Measurements from ENCODE around the gene TMEM115.
A peak's percentile ranks its signal among the peaks of the same experiment; 100 is the strongest.

The TMEM115 gene

DNA sequence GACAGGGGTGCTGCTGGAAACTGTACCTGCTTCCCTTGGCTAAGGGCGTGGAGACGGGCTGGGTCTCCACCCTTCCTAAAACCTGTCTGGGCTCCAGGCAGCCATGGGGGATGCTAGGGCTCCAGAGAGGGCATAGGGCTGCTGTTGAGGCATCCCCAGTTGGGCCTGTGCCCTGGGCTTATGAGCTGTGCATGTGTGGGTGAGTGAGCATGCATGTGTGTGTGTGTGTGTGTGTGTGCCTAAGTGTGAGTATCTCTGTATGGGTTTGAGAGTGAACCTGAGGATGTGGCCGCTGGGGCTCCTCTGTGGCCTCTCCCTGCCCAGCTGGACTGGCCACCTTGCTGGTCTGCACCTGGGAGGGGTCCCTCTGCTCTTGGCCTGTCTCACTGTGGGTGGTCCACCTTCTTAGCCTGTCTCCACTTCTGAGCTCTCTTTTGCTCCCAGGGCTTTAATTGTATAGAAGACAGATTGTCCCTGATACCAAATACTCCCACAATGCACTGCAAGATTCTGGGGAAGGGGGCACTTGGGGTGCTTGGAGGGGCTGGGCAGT is 11.9 kb upstream of the TMEM115 start:
- in situ Hi-C loops (cut with MboI; ENCODE audit: low sequenced_read_pairs): no loop called here
- H3K4me3 ChIP-seq: no peak overlapping the region
- no peaks in the 10 kb centered on the region for H3K9me3 ChIP-seq
- H3K27me3 ChIP-seq (ENCODE audit: low read depth): no peaks in the 10 kb centered on the region
- DNase-seq (ENCODE audit: low spot score in 2 of 2): no peak
- H3K36me3 ChIP-seq (replicated peaks): no peaks in the 10 kb centered on the region
- H3K4me1 ChIP-seq: no peaks in the 10 kb centered on the region

DNA sequence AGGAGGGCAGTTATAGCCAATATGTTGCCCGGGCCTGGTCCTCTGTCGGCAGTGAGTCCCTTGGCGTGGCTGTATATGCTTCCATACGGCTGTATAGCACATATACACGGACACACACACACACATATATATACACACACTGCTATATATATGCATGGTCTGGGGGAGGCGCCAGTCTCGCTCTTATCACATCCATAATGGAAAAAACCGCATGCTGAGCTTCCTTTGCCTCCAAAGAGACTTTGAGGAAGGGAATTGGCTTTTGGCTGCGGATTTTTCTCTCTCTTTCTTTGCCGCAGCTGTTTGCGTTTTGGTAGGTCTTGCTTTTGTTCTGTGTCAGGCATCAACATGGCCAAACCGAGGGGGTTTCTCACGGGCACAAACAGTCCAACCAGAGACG is 11.3 kb upstream of the TMEM115 start:
- peak; percentile 41 to 46 for DNase-seq (ENCODE audit: low spot score in 2 of 2)
- no peaks in the 10 kb centered on the region for H3K4me1 ChIP-seq
- H3K36me3 ChIP-seq (replicated peaks): no peaks in the 10 kb centered on the region
- H3K9me3 ChIP-seq: no peaks in the 10 kb centered on the region
- no peaks in the 10 kb centered on the region for H3K27me3 ChIP-seq (ENCODE audit: low read depth)
- in situ Hi-C loops (cut with MboI; ENCODE audit: low sequenced_read_pairs): no loop called here
- H3K4me3 ChIP-seq: no peak overlapping the region

DNA sequence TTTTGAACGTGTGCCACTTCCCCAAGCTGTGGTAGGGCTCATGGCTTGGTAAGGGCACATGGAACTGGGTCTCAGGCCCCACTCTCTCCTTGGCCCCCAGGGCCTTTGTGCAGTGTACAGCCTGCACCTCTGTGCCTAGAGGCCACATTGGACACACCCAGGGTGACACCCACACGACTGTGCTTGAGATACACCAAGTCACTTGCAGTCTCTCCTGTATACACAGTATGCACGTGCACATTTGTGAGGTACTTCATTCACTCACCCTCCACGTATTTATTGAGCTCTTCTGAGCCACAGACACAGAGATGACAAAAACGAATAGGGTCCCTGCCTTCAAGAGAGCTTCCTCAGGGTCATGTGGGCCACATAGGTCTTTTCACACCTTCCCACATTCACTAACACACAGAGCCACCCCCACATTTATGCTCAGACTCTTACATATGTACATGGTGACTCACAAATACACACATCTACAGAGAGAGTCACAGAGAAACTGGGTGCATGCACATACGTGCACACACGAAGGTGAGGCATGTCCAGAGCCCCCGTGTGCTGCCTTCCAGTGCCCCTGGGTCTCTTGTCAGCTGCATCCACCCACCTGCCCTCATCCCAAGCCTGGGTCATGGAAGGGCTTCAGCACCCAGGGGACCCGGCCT is 9.8 kb upstream of the TMEM115 start:
- in situ Hi-C loops (cut with MboI; ENCODE audit: low sequenced_read_pairs): no loop called here
- Histone ChIP-seq H3K36me3 (replicated peaks) (no peaks in the 10 kb centered on the region), H3K27me3 (ENCODE audit: low read depth) (no peaks in the 10 kb centered on the region), H3K9me3 (no peaks in the 10 kb centered on the region), H3K4me3 (no peak overlapping the region), H3K4me1 (peaks cover 3% of the 10 kb centered on the region)
- DNase-seq (ENCODE audit: low spot score in 2 of 2): no peak

DNA sequence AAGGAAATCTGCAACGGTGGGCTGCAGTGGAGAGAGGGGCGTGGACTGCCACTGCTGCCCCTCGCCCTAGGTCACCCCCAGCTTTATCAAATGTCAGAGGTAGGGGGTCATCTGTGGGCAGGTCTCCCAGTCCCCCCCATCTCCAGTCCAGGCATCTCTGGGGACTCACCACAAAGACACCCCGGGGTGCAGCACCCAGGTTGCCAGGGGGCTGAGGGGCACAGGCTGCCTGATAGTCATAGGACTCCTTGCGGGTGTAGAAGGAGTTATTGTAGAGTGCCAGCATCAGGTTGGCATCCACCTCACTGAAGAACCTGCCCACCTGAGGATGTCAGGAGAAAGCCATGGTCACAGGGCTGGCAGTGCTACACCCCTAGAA is 6.5 kb upstream of the TMEM115 start:
- peaks cover 3% of the 10 kb centered on the region for H3K4me1 ChIP-seq
- H3K9me3 ChIP-seq: no peaks in the 10 kb centered on the region
- no peak overlapping the region; the same call in 1 of the 2 replicates for H3K4me3 ChIP-seq
- DNase-seq (ENCODE audit: low spot score in 2 of 2): no peak
- in situ Hi-C loops (cut with MboI; ENCODE audit: low sequenced_read_pairs): no loop called here
- H3K27me3 ChIP-seq (ENCODE audit: low read depth): no peaks in the 10 kb centered on the region
- H3K36me3 ChIP-seq (replicated peaks): no peaks in the 10 kb centered on the region

DNA sequence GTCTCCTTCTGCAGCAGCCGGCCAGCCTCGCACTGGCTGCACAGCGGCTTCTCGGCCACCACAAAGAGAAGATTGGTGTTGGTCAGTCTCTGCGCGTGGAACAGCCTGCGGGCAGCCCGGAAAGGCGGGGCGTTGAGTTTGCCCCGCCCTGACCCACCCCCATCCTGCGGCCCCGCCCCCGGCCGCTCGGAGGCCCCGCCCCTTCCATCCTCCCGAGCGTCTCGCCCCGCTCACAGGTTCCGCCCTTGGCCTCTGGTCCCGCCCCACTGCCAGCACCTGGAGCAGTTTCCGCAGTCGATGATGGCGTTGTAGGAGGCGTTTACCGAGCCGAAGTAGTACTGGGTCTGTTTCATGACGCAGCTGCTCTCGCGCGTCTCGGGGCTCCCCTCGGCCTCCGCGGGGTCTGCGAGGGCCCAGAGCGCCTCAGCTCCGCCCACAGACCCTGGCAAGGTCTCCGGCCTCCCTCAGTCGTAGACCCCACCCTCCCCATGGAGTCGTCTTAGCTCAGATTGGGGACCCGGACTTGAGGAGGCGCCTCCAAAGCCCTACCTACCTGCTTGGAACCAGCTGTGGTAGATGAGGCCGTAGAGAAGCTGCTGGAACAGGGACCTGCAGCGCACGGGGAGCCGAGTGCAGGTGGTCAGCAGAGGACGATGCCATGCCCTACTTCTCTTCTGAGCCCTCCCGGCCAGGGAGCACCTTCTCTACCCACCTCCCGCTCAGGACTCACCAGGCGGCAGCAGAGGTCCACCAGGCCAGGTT is 5.9 kb upstream of the TMEM115 start:
- peak overlapping the region; percentile 29 for H3K4me3 ChIP-seq
- peak; percentile 73 to 95 for DNase-seq (ENCODE audit: low spot score in 2 of 2)

DNA sequence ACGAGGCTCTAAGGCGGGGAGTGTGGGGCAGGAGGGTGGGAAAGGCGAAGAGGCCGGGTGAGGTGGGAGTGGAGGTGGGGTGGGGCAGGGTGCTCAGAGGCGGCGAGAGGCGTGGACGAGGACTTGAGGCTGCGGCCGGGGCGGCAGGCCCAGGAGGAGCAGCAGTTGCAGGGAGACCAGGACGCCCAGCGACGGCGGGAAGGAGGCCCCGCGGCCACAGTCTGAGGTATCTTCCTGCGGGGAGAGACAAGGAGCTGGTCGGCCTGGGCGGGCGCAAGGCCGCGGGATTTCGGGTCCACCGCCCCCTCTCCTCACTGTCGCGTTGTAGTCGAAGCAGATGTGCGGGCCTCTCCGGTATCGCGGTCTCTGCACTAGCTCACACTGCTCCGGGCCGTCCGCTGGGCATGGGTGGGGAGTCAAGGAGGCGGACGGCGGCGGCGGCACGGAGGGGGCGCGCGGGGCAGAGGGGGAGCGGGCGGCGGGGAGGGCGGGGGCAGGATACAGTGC is 5.3 kb upstream of the TMEM115 start:
- no peaks in the 10 kb centered on the region for H3K27me3 ChIP-seq (ENCODE audit: low read depth)
- in situ Hi-C loops (cut with MboI; ENCODE audit: low sequenced_read_pairs): no loop called here
- no peaks in the 10 kb centered on the region for H3K36me3 ChIP-seq (replicated peaks)
- peak overlapping the region; percentile 29 for H3K4me3 ChIP-seq
- H3K9me3 ChIP-seq: no peaks in the 10 kb centered on the region
- no peak for DNase-seq (ENCODE audit: low spot score in 2 of 2)
- H3K4me1 ChIP-seq: peaks cover 7% of the 10 kb centered on the region

More for the DNA sequence above, 5.9 kb upstream of the TMEM115 start:
- Histone ChIP-seq H3K9me3 (no peaks in the 10 kb centered on the region), H3K4me1 (peaks cover 3% of the 10 kb centered on the region), H3K36me3 (replicated peaks) (no peaks in the 10 kb centered on the region), H3K27me3 (ENCODE audit: low read depth) (no peaks in the 10 kb centered on the region)
- in situ Hi-C loops (cut with MboI; ENCODE audit: low sequenced_read_pairs): no loop called here

DNA sequence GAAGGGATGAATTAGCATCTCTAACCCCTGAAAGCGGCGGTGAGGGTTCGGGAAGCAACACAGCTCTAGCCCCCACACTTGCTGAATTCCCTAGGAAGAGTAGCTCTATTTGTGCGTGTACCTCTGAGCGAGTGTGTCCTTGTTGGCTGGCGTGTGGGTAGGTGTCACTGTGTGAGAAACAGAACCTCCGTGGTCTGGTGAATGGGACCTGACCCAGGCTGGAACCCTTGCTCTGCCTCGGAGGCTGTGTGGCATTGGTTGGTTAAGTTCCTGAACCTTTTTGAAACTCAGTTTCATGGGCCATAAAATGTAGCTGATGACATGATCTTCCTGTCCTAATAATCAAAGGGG is 414 bp upstream of the TMEM115 start:
- Histone ChIP-seq H3K4me3 (peak overlapping the region; percentile 74), H3K4me1 (peaks cover 23% of the 10 kb centered on the region), H3K9me3 (no peaks in the 10 kb centered on the region), H3K27me3 (ENCODE audit: low read depth) (no peaks in the 10 kb centered on the region), H3K36me3 (replicated peaks) (peaks cover 42% of the 10 kb centered on the region)
- in situ Hi-C loops (cut with MboI; ENCODE audit: low sequenced_read_pairs): loop anchor here (10.0 kb wide), 1 partner anchor 1025 kb away; the partner anchor contains the start of gene MANF
- no peak for DNase-seq (ENCODE audit: low spot score in 2 of 2)

DNA sequence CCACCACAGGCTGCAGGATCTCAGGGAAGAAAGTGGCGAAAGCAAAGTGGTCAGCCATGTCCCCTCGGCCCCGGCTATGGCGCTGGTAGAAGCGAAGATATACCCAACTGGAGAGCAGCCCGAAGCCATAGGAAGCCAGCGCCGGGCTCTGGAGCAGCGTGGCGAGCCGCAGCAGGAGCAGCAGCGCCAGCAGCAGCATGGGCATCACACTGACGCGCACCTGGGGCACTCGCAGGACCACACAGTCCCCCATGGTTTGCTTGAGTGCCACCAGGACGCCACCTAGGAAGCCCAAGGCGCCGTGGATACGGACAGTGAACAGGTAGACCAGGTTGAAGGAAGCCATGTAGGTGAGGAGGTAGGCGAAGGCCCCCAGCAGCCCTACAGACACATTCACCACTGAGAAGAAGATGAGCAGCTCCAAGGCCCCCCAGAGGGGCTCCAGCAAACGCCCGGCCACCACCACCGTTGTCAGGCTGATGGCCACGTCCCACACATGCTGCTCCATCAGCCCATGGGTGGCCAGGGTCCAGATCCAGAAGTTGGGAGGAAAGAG is 888 bp downstream of the TMEM115 start:
- Histone ChIP-seq H3K4me3 (peak overlapping the region; percentile 74), H3K36me3 (replicated peaks) (peaks cover 53% of the 10 kb centered on the region), H3K9me3 (no peaks in the 10 kb centered on the region), H3K27me3 (ENCODE audit: low read depth) (no peaks in the 10 kb centered on the region), H3K4me1 (peaks cover 23% of the 10 kb centered on the region)
- no peak for DNase-seq (ENCODE audit: low spot score in 2 of 2)
- in situ Hi-C loops (cut with MboI; ENCODE audit: low sequenced_read_pairs): loop anchor here (10.0 kb wide), 1 partner anchor 1026 kb away; the partner anchor contains the start of gene MANF

DNA sequence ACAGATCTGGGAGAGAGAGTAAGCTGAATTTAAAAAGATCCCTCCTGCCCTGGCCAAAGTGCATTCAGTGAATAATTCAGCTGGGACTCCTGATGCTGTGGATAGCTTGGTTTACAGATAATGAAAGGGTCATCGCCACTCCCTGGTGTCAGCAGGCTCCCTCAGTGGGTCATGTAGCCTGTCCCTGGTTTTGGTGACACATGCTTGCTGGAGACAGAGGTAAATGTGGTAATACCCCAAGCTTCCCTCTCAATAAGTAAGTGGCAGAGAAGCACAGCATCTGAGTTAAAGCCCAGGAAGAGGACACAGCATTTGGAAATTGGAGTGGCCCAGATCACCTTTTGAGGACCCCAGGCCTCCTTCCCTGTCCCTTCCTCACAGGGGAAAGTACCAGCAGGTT is 1.8 kb downstream of the TMEM115 start:
- in situ Hi-C loops (cut with MboI; ENCODE audit: low sequenced_read_pairs): loop anchor here (10.0 kb wide), 1 partner anchor 1027 kb away; the partner anchor contains the start of gene MANF
- Histone ChIP-seq H3K4me3 (peak overlapping the region; percentile 74), H3K4me1 (peaks cover 23% of the 10 kb centered on the region)

DNA sequence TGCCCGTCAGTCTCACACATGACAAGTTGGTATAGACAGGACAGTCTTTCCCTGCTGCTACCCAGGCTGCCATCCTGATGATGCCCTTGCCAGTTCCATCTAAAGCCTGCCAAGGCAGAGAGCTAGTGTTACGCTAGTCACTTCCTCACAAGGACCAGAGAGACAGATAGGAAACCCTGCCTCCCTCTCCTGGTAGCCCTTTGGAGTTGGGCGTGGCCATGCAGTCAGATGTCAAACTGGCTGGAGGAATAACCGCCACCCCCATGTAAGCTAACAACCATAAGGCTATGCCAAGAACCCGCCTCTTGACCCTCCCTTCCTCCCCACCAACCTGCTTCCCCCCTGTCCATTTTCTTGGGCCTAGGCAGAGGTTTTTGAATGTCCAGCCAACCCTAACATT is 2.8 kb downstream of the TMEM115 start:
- peak overlapping the region; percentile 74; the same call in 1 of the 2 replicates for H3K4me3 ChIP-seq
- H3K27me3 ChIP-seq (ENCODE audit: low read depth): no peaks in the 10 kb centered on the region
- DNase-seq (ENCODE audit: low spot score in 2 of 2): peak in 1 of 2 experiments; percentile 47
- in situ Hi-C loops (cut with MboI; ENCODE audit: low sequenced_read_pairs): loop anchor here (10.0 kb wide), 1 partner anchor 1028 kb away; the partner anchor contains the start of gene MANF
- peaks cover 23% of the 10 kb centered on the region for H3K4me1 ChIP-seq
- peaks cover 56% of the 10 kb centered on the region for H3K36me3 ChIP-seq (replicated peaks)
- H3K9me3 ChIP-seq: no peaks in the 10 kb centered on the region

More for the DNA sequence above, 1.8 kb downstream of the TMEM115 start:
- DNase-seq (ENCODE audit: low spot score in 2 of 2): no peak
- no peaks in the 10 kb centered on the region for H3K27me3 ChIP-seq (ENCODE audit: low read depth)
- H3K36me3 ChIP-seq (replicated peaks): peaks cover 56% of the 10 kb centered on the region
- H3K9me3 ChIP-seq: no peaks in the 10 kb centered on the region

DNA sequence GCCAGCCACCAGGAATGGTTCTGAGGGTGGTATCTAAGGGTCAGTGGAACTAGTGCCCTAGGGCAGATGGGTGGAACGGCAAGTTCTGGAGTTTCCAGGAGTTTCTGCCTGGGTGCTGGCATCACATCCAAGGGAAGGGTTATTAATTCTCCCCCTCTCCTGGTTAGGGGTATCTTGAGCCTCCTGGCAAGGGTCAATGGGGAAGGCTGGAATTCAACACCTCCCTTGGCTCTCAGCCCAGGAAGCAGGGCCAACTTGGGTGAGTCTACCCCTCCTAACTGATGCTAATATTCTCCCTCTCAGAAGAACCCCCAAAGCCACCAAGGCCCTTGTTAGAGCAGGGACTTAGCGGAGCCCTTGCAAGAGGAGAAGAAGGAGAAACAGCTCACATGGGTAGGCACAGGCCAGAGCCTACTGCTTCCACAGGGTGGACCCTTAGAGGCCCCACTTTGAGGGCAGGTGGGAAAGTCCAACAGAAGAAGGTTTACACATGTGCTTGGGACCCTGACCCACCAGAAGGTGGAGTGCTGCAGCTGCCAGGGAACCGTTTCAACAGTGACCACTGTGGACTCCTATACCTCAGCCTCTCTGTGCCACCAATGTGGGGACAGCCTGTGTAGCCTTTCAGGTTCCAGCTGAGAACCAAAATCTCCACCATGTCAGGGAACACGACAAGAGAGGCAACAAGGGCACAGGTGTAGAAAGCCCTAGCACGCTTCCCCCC is 3.3 kb downstream of the TMEM115 start:
- Histone ChIP-seq H3K4me3 (peak overlapping the region; percentile 4; the same call in 1 of the 2 replicates), H3K9me3 (no peaks in the 10 kb centered on the region), H3K36me3 (replicated peaks) (peaks cover 59% of the 10 kb centered on the region), H3K4me1 (peaks cover 23% of the 10 kb centered on the region), H3K27me3 (ENCODE audit: low read depth) (no peaks in the 10 kb centered on the region)
- no peak for DNase-seq (ENCODE audit: low spot score in 2 of 2)
- in situ Hi-C loops (cut with MboI; ENCODE audit: low sequenced_read_pairs): loop anchor here (10.0 kb wide), 1 partner anchor 1029 kb away; the partner anchor contains the start of gene MANF

DNA sequence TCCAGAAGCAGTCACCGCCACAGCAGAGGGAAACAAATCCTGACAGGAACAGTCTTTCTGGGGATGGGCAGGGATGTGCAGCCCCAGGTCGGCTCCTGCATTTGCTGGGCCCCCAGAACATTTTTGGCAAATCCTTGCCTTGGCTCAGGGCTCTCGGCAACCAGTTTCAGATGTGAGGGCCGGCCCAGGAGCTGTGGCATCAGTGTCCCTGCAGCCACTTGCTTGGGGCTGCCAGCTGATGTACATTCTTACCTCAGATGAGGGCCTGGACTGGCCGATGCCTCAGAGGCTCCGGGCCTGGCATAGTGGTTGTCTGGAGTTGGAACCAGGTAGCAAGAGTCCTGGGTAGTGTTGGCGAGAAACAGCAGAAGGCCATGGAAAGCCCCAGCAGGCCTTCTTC is 4.5 kb downstream of the TMEM115 start:
- in situ Hi-C loops (cut with MboI; ENCODE audit: low sequenced_read_pairs): loop anchor here (10.0 kb wide), 1 partner anchor 1030 kb away; the partner anchor contains the start of gene MANF
- no peaks in the 10 kb centered on the region for H3K9me3 ChIP-seq
- H3K4me3 ChIP-seq: no peak overlapping the region
- peaks cover 59% of the 10 kb centered on the region for H3K36me3 ChIP-seq (replicated peaks)
- H3K27me3 ChIP-seq (ENCODE audit: low read depth): no peaks in the 10 kb centered on the region
- H3K4me1 ChIP-seq: peaks cover 28% of the 10 kb centered on the region
- DNase-seq (ENCODE audit: low spot score in 2 of 2): no peak

DNA sequence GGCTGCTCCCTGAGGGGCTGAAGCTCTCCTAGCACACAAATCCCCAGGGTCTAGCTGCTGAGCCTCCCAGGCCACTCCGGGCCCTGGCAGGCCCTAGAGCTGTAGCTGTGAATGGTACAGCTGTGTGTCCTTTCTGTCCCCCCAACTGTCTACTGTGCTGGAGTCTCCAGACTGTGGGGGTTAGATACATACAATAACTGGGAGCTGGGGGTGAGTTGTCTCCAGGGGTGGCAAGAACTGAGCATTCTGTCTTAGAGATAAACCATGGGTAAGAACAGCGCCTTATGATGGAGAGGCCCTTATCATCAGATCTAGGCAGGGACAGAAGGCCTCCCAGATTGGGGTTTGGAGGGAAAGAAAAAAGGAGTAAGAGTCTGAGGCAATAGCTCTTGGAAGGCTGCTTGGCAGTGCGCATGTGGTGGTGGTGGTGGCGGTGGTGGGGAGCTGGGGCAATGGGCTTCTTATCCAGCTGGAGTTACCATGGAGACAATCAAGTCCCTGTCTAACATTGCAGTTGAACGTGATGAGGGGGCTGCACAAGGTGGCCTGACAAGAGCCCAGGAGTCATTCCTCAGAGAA is 5.0 kb downstream of the TMEM115 start:
- Histone ChIP-seq H3K4me3 (no peak overlapping the region), H3K4me1 (peaks cover 28% of the 10 kb centered on the region), H3K36me3 (replicated peaks) (peaks cover 59% of the 10 kb centered on the region), H3K9me3 (no peaks in the 10 kb centered on the region), H3K27me3 (ENCODE audit: low read depth) (no peaks in the 10 kb centered on the region)
- DNase-seq (ENCODE audit: low spot score in 2 of 2): no peak
- in situ Hi-C loops (cut with MboI; ENCODE audit: low sequenced_read_pairs): loop anchor here (10.0 kb wide), 1 partner anchor 1031 kb away; the partner anchor contains the start of gene MANF
